Heart left ventricle (tissue), 13 donors: ENCODE measurements around the gene FADS3.

Experiments
- POLR2A ChIP-seq, 2 donors: fragments of 450-650 bp; IDR thresholded peaks; one replicate each; pipeline ENCODE4 v1.6.1; 2017; ENCODE audit warnings: antibody characterized with exemption in 2 of 2, mild to moderate bottlenecking in 2 of 2, moderate library complexity in 2 of 2
- TF ChIP-seq, protein P1 (sequence below), 12 donors: fragments of 200-600 bp; sonication (generic) in 4 of 12; IDR thresholded peaks; one replicate each; pipeline versions ENCODE4 v1.5.0 to v1.8.0; 2018 to 2022; ENCODE audit warnings: antibody characterized with exemption in 12 of 12, mild to moderate bottlenecking in 5 of 12
- donor health status: ischemic (EF 13 %, LVEDD 7.1; RV severe dilation, severe dysfunction).
- donor health status: DM: no; HTN: yes; CAD: no.
- donor health status: DM: no; HTN: no; CAD: no.
- donor health status: ischemic (EF 25% LVEDD 6.9; RV normal size, moderate dysfunction).
- donor health status: ischemic (EF 25% LVEDD 5.7; RV mildly dilated, moderate dysfunction).
- donor health status: ischemic (EF 35%, LVEDD 5.7; RV mildly dilated, moderate dysfunction).
- donor health status: nonischemic (EF 11% LVEDD 7.7; RV severe dilation, severe dysfunction).
- donor health status: DM: yes; HTN: yes; CAD: no.
- donor health status: PGD.
- donor health status: ischemic (EF 29% LVEDD 5.4; RV normal size, mild dysfunction).
- donor health status: nonischemic (EF 23%, LVEDD 6.1; RV moderate dilation, normal function).

- TF ChIP-seq, protein P1, sequence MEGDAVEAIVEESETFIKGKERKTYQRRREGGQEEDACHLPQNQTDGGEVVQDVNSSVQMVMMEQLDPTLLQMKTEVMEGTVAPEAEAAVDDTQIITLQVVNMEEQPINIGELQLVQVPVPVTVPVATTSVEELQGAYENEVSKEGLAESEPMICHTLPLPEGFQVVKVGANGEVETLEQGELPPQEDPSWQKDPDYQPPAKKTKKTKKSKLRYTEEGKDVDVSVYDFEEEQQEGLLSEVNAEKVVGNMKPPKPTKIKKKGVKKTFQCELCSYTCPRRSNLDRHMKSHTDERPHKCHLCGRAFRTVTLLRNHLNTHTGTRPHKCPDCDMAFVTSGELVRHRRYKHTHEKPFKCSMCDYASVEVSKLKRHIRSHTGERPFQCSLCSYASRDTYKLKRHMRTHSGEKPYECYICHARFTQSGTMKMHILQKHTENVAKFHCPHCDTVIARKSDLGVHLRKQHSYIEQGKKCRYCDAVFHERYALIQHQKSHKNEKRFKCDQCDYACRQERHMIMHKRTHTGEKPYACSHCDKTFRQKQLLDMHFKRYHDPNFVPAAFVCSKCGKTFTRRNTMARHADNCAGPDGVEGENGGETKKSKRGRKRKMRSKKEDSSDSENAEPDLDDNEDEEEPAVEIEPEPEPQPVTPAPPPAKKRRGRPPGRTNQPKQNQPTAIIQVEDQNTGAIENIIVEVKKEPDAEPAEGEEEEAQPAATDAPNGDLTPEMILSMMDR (IDR thresholded peaks at IDR 0.05): peak in 1 of 12 donors; percentile 5
- TF ChIP-seq POLR2A (IDR thresholded peaks at IDR 0.05): no peak
Measured at GRCh38 chr11:61889831-61890230, 1.5 kb downstream of the FADS3 start.
